ENCODE measurements around the gene RPUSD4. TPM values are rescaled to one million over a fixed set of nuclear protein-coding genes. Genes with fewer than 3 reads are reported as not detected.
"Not testable (repeated sequence)": the region's sequence is repeated elsewhere in the genome, so short reads cannot be mapped to it uniquely, and the experiment has no call there.

RPUSD4 gene
- total and polyA plus RNA-seq, 11 donors: 15.4 to 50.0 (median 33.2) TPM

DNA sequence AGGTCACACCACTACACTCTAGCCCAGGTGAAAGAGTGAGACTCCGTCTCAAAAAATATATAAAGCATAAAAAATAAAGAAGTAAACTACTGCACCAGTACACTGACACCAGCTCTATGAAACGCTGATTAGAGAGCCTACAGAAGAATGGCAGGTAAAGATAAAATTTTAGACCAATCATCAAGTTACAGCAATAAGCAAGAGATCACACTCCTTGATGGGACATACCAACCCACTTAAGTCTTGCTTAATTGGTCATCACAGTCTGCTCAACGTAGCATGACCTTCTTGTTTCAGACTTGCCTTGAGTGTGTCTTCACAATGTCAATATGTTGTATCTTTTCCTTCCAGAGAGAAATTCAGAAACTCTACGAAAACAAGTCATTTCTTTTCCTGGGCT is 44.8 kb upstream of the RPUSD4 start:
- peaks cover 0 to 18% (median 0%) of the 10 kb centered on the region in 12 donors for H3K4me1 ChIP-seq
- H3K27ac ChIP-seq: no peak overlapping the region
- DNase-seq: no peak
- no peak for ATAC-seq
- no peaks in the 10 kb centered on the region for H3K9me3 ChIP-seq
- H3K27me3 ChIP-seq: no peaks in the 10 kb centered on the region
- intact Hi-C loops (cut with DNase I): no loop called here
- TF ChIP-seq, protein P1, sequence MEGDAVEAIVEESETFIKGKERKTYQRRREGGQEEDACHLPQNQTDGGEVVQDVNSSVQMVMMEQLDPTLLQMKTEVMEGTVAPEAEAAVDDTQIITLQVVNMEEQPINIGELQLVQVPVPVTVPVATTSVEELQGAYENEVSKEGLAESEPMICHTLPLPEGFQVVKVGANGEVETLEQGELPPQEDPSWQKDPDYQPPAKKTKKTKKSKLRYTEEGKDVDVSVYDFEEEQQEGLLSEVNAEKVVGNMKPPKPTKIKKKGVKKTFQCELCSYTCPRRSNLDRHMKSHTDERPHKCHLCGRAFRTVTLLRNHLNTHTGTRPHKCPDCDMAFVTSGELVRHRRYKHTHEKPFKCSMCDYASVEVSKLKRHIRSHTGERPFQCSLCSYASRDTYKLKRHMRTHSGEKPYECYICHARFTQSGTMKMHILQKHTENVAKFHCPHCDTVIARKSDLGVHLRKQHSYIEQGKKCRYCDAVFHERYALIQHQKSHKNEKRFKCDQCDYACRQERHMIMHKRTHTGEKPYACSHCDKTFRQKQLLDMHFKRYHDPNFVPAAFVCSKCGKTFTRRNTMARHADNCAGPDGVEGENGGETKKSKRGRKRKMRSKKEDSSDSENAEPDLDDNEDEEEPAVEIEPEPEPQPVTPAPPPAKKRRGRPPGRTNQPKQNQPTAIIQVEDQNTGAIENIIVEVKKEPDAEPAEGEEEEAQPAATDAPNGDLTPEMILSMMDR (IDR thresholded peaks at IDR 0.05): no peak
- TF ChIP-seq POLR2A (IDR thresholded peaks at IDR 0.05): no peak
- no peak overlapping the region for H3K4me3 ChIP-seq
- peaks cover 1 to 90% (median 76%) of the 10 kb centered on the region in 9 donors for H3K36me3 ChIP-seq
- 92 to 95% (median 94%) methylated on average over 4 of the region's 4 CpGs for WGBS, 4 donors

DNA sequence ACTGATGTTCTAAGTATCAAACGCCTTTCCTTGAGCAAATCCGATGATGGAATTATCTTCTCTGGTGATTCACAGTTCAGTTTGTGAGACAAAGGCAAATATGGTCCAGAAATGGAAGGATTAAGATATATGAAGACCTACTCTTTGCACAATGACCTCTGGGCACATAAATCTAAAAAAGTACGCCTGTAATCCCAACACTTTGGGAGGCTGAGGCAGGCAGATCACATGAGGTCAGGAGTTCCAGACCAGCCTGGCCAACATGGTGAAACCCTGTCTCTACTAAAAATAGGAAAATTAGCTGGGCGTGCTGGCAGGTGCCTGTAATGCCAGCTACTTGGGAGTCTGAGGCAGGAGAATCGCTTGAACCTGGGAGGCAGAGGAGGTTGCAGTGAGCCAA is 44.1 kb upstream of the RPUSD4 start:
- H3K9me3 ChIP-seq; H3K27me3 ChIP-seq; intact Hi-C loops (cut with DNase I); DNase-seq; H3K4me3 ChIP-seq; ATAC-seq; H3K27ac ChIP-seq: not testable (repeated sequence)
- peaks cover 3 to 91% (median 76%) of the 10 kb centered on the region in 9 donors for H3K36me3 ChIP-seq
- WGBS, 4 donors: 83 to 90% (median 87%) methylated on average over 5 of the region's 5 CpGs
- H3K4me1 ChIP-seq: peaks cover 0 to 11% (median 0%) of the 10 kb centered on the region in 12 donors

DNA sequence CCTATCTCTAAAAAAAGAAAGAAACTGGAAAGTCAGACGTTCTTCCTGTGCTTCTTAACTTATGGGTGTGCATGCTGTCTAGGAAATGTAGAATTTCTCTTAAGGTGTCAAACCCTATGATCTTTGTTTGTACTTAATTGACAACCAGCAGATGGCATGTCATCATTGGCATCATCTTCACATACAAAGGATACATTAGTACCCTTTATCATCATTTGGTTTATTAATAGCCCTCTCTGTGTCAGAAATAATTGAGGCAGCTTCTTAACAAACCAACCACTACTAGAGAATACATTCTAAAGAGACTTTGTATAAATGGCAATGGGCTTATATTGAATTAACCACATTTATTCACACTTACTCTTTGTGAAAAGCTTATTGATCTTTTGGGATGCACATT is 43.4 kb upstream of the RPUSD4 start:
- intact Hi-C loops (cut with DNase I): no loop called here
- Histone ChIP-seq H3K27me3 (no peaks in the 10 kb centered on the region), H3K4me1 (peaks cover 0 to 9% (median 0%) of the 10 kb centered on the region in 12 donors), H3K4me3 (no peak overlapping the region), H3K36me3 (peaks cover 3 to 88% (median 73%) of the 10 kb centered on the region in 9 donors), H3K9me3 (no peaks in the 10 kb centered on the region), H3K27ac (no peak overlapping the region)
- ATAC-seq (no peak), DNase-seq (no peak)
- WGBS, 4 donors: 43 to 59% (median 51%) methylated on average over 1 of the region's 1 CpG
- no peak for TF ChIP-seq POLR2A (IDR thresholded peaks at IDR 0.05)
- TF ChIP-seq, protein P1 (IDR thresholded peaks at IDR 0.05): no peak

DNA sequence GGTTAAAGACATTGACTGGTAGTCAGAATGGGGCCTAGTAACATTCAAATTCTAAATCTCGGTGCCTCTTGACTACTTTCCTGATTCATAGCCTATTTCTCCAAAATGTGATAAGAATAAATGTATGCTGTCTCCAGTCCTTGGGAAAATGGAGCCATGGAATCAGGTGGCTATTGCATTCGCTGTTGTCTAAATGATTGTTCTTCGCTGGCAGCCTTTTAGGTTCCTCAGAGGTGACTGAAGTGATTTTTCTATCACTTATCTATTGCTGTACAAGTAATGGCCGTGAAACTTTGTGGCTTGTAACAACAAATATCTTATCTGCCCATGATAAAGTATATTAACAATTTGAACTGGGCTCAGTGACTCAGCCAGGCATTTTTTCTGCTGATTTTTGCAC is 41.8 kb upstream of the RPUSD4 start:
- no peak overlapping the region for H3K4me3 ChIP-seq

More for the DNA sequence above, 41.8 kb upstream of the RPUSD4 start:
- Histone ChIP-seq H3K4me1 (peaks cover 0 to 9% (median 0%) of the 10 kb centered on the region in 12 donors), H3K27me3 (no peaks in the 10 kb centered on the region), H3K36me3 (peaks cover 3 to 90% (median 72%) of the 10 kb centered on the region in 9 donors), H3K9me3 (no peaks in the 10 kb centered on the region), H3K27ac (no peak overlapping the region)
- no peak for DNase-seq
- WGBS, 4 donors: 75 to 93% (median 86%) methylated on average over 4 of the region's 4 CpGs
- intact Hi-C loops (cut with DNase I): no loop called here
- no peak for ATAC-seq
- no peak for TF ChIP-seq POLR2A (IDR thresholded peaks at IDR 0.05)
- TF ChIP-seq, protein P1 (IDR thresholded peaks at IDR 0.05): no peak

Measured in heart left ventricle (tissue), 16 donors.